ENCODE results near the gene HMBS.
A peak's percentile ranks its signal among the peaks of the same experiment; 100 is the strongest.

HMBS gene

GRCh38 chr11:119108857-119109221 is 24.2 kb downstream of the HMBS start:
- no peak for TF ChIP-seq CTCF (IDR thresholded peaks at IDR 0.05; ENCODE audit: low read depth, low read length, missing control alignments)
- H3K4me3 ChIP-seq (replicated peaks; ENCODE audit: low read depth, low read length) = peak overlapping the region; percentile 73
- no peak for DNase-seq (ENCODE audit: extremely low read depth, low read depth)

GRCh38 chr11:119109843-119110242 is 25.2 kb downstream of the HMBS start:
- no peak overlapping the region for H3K4me3 ChIP-seq (replicated peaks; ENCODE audit: low read depth, low read length)
- no peak for DNase-seq (ENCODE audit: extremely low read depth, low read depth)
- no peak for TF ChIP-seq CTCF (IDR thresholded peaks at IDR 0.05; ENCODE audit: low read depth, low read length, missing control alignments)

- H3K4me3 ChIP-seq (replicated peaks; ENCODE audit: low read depth, low read length) = no peak overlapping the region
- DNase-seq (ENCODE audit: extremely low read depth, low read depth) = no peak
- TF ChIP-seq CTCF (IDR thresholded peaks at IDR 0.05; ENCODE audit: low read depth, low read length, missing control alignments) = no peak
Measured at GRCh38 chr11:119110439-119110838, 25.8 kb downstream of the HMBS start.

GRCh38 chr11:119111361-119111925 is 26.8 kb downstream of the HMBS start:
- no peak for DNase-seq (ENCODE audit: extremely low read depth, low read depth)
- H3K4me3 ChIP-seq (replicated peaks; ENCODE audit: low read depth, low read length) = no peak overlapping the region
- no peak for TF ChIP-seq CTCF (IDR thresholded peaks at IDR 0.05; ENCODE audit: low read depth, low read length, missing control alignments)

- no peak for DNase-seq (ENCODE audit: extremely low read depth, low read depth)
- no peak for TF ChIP-seq CTCF (IDR thresholded peaks at IDR 0.05; ENCODE audit: low read depth, low read length, missing control alignments)
Measured at GRCh38 chr11:119112314-119113020, 27.8 kb downstream of the HMBS start.

GRCh38 chr11:119113716-119114115 is 29.0 kb downstream of the HMBS start:
- no peak for DNase-seq (ENCODE audit: extremely low read depth, low read depth)
- no peak for TF ChIP-seq CTCF (IDR thresholded peaks at IDR 0.05; ENCODE audit: low read depth, low read length, missing control alignments)
- no peak overlapping the region for H3K4me3 ChIP-seq (replicated peaks; ENCODE audit: low read depth, low read length)

More at GRCh38 chr11:119112314-119113020, 27.8 kb downstream of the HMBS start:
- no peak overlapping the region for H3K4me3 ChIP-seq (replicated peaks; ENCODE audit: low read depth, low read length)

All from HFF-Myc (cell line).